ENCODE measurements around the gene DDX49. TPM values are rescaled to one million over a fixed set of nuclear protein-coding genes. Genes with fewer than 3 reads are reported as not detected.

The DDX49 gene
- total RNA-seq, 1 donor from 2014 or later: 94.9 TPM

Other genes starting within 250 kb of the DDX49 start
- 7.1 and 7.2 TPM in 2 replicates for gene CRTC1, start 236.0 kb upstream of the DDX49 start, total RNA-seq
- not detected in 2 replicates for gene COMP, start 128.4 kb upstream of the DDX49 start, total RNA-seq
- 97.6 and 110 TPM in 2 replicates for gene UPF1, start 87.8 kb upstream of the DDX49 start, total RNA-seq
- 0.14 and 0.23 TPM in 2 replicates for gene CERS1, start 23.6 kb upstream of the DDX49 start, total RNA-seq
- gene COPE, start 328 bp upstream of the DDX49 start, total RNA-seq: 206 and 231 TPM in 2 replicates
- gene HOMER3, start 21.5 kb downstream of the DDX49 start, total RNA-seq: 1.3 and 1.4 TPM in 2 replicates
- 114 and 128 TPM in 2 replicates for gene SUGP2, start 113.8 kb downstream of the DDX49 start, total RNA-seq
- 57.7 and 61.9 TPM in 2 replicates for gene ARMC6, start 113.9 kb downstream of the DDX49 start, total RNA-seq
- gene SLC25A42, start 144.3 kb downstream of the DDX49 start, total RNA-seq: 8.0 and 8.1 TPM in 2 replicates
- 40.7 and 44.1 TPM in 2 replicates for gene TMEM161A, start 218.8 kb downstream of the DDX49 start, total RNA-seq